Measurements from ENCODE around the gene PRR14L.

GRCh38 chr22:31738566-31738965 is 11.4 kb downstream of the PRR14L start:
- TF ChIP-seq POLR2AphosphoS5 (IDR thresholded peaks at IDR 0.05; ENCODE audit: low read depth, low read length), result no peak
- no peak for TF ChIP-seq TAF1 (IDR thresholded peaks at IDR 0.05; ENCODE audit: borderline replicate concordance, low read depth, low read length)
